Activated naive CD8-positive, alpha-beta T cell treated with anti-CD3 and anti-CD28 coated beads, Interleukin-2, amount 50 U/mL, for 24 hours (primary cell): Measurements from ENCODE around the gene RPE65.
A peak's percentile ranks its signal among the peaks of the same experiment; 100 is the strongest.
"Not testable (repeated sequence)": the region's sequence is repeated elsewhere in the genome, so short reads cannot be mapped to it uniquely, and the experiment has no call there.

Experiments
- ATAC-seq: fragments of 150-1000 bp; cut with Tn5 transposase; one replicate; pipeline ENCODE4 v1.10.0; 2021
- DNase-seq: peaks from one replicate; pipeline ENCODE4 v3.0.0; 2021
- H3K27ac Mint-ChIP-seq: one replicate; pipeline ENCODE4 v1.8.0; 2021; ENCODE audit warnings: mild to moderate bottlenecking, mixed read lengths
- H3K27me3 Mint-ChIP-seq: one replicate; pipeline ENCODE4 v1.8.0; 2021; ENCODE audit warnings: mixed read lengths
- H3K36me3 Mint-ChIP-seq: one replicate; pipeline ENCODE4 v1.8.0; 2021; ENCODE audit warnings: low read depth, mixed read lengths
- H3K4me1 Mint-ChIP-seq: one replicate; pipeline ENCODE4 v1.8.0; 2021; ENCODE audit warnings: mixed read lengths
- H3K4me3 Mint-ChIP-seq: one replicate; pipeline ENCODE4 v1.8.0; 2021; ENCODE audit warnings: mild to moderate bottlenecking, moderate library complexity, mixed read lengths
- H3K9me3 Mint-ChIP-seq: one replicate; pipeline ENCODE4 v1.8.0; 2021; ENCODE audit warnings: mixed read lengths

Gene RPE65

GRCh38 chr1:68429233-68429808, 20.4 kb downstream of the RPE65 start:
- no peaks in the 10 kb centered on the region for H3K27me3 Mint-ChIP-seq
- DNase-seq, result no peak
- no peaks in the 10 kb centered on the region for H3K9me3 Mint-ChIP-seq
- no peak overlapping the region for H3K4me3 Mint-ChIP-seq
- no peaks in the 10 kb centered on the region for H3K36me3 Mint-ChIP-seq
- no peak overlapping the region for H3K27ac Mint-ChIP-seq
- no peak for ATAC-seq
- no peaks in the 10 kb centered on the region for H3K4me1 Mint-ChIP-seq

GRCh38 chr1:68426594-68426993, 23.2 kb downstream of the RPE65 start:
- Mint-ChIP-seq H3K27me3 (no peaks in the 10 kb centered on the region), H3K4me3 (no peak overlapping the region), H3K36me3 (no peaks in the 10 kb centered on the region), H3K4me1 (no peaks in the 10 kb centered on the region), H3K9me3 (no peaks in the 10 kb centered on the region), H3K27ac (no peak overlapping the region)
- DNase-seq (no peak), ATAC-seq (no peak)

- Mint-ChIP-seq H3K27me3 (peaks cover 2% of the 10 kb centered on the region), H3K36me3 (no peaks in the 10 kb centered on the region), H3K27ac (no peak overlapping the region), H3K4me1 (no peaks in the 10 kb centered on the region), H3K4me3 (no peak overlapping the region), H3K9me3 (no peaks in the 10 kb centered on the region)
- DNase-seq, result no peak
- no peak for ATAC-seq
These were observed 28.4 kb downstream of the RPE65 start for GRCh38 chr1:68421350-68421749.

- no peak for DNase-seq
- Mint-ChIP-seq H3K27ac (no peak overlapping the region), H3K36me3 (no peaks in the 10 kb centered on the region), H3K27me3 (no peaks in the 10 kb centered on the region), H3K9me3 (no peaks in the 10 kb centered on the region), H3K4me3 (no peak overlapping the region), H3K4me1 (no peaks in the 10 kb centered on the region)
- no peak for ATAC-seq
These were observed 40.3 kb downstream of the RPE65 start for GRCh38 chr1:68409426-68409825.

- no peak overlapping the region for H3K4me3 Mint-ChIP-seq
- H3K27me3 Mint-ChIP-seq, result peaks cover 2% of the 10 kb centered on the region
- H3K9me3 Mint-ChIP-seq, result no peaks in the 10 kb centered on the region
- no peaks in the 10 kb centered on the region for H3K4me1 Mint-ChIP-seq
- H3K36me3 Mint-ChIP-seq, result no peaks in the 10 kb centered on the region
- DNase-seq (no peak), ATAC-seq (no peak)
- H3K27ac Mint-ChIP-seq, result no peak overlapping the region
These were observed 48.2 kb downstream of the RPE65 start for GRCh38 chr1:68401506-68401905.

- H3K4me1 Mint-ChIP-seq, H3K4me3 Mint-ChIP-seq, H3K27me3 Mint-ChIP-seq, DNase-seq, H3K27ac Mint-ChIP-seq, H3K36me3 Mint-ChIP-seq, H3K9me3 Mint-ChIP-seq, ATAC-seq: not testable (repeated sequence)
These were observed 54.2 kb downstream of the RPE65 start for GRCh38 chr1:68395575-68395974.

- not testable (repeated sequence) for H3K27ac Mint-ChIP-seq, ATAC-seq, H3K9me3 Mint-ChIP-seq, H3K36me3 Mint-ChIP-seq, DNase-seq, H3K4me3 Mint-ChIP-seq, H3K4me1 Mint-ChIP-seq, H3K27me3 Mint-ChIP-seq
These were observed 57.3 kb downstream of the RPE65 start for GRCh38 chr1:68392474-68392873.

- not testable (repeated sequence) for DNase-seq, H3K4me1 Mint-ChIP-seq, H3K4me3 Mint-ChIP-seq, ATAC-seq, H3K36me3 Mint-ChIP-seq, H3K27me3 Mint-ChIP-seq, H3K9me3 Mint-ChIP-seq, H3K27ac Mint-ChIP-seq
These were observed 63.8 kb downstream of the RPE65 start for GRCh38 chr1:68385798-68386524.

- Mint-ChIP-seq H3K27ac (no peak overlapping the region), H3K36me3 (no peaks in the 10 kb centered on the region), H3K9me3 (no peaks in the 10 kb centered on the region), H3K4me1 (no peaks in the 10 kb centered on the region), H3K4me3 (no peak overlapping the region), H3K27me3 (no peaks in the 10 kb centered on the region)
- ATAC-seq (no peak), DNase-seq (no peak)
These were observed 64.8 kb downstream of the RPE65 start for GRCh38 chr1:68384872-68385411.

- Mint-ChIP-seq H3K9me3 (no peaks in the 10 kb centered on the region), H3K27me3 (no peaks in the 10 kb centered on the region), H3K4me1 (no peaks in the 10 kb centered on the region), H3K27ac (no peak overlapping the region), H3K36me3 (no peaks in the 10 kb centered on the region), H3K4me3 (no peak overlapping the region)
- ATAC-seq (peak; percentile 86), DNase-seq (no peak)
These were observed 65.4 kb downstream of the RPE65 start for GRCh38 chr1:68384321-68384813.

GRCh38 chr1:68383092-68383491, 66.7 kb downstream of the RPE65 start:
- no peaks in the 10 kb centered on the region for H3K4me1 Mint-ChIP-seq
- ATAC-seq (no peak), DNase-seq (no peak)
- H3K4me3 Mint-ChIP-seq, result no peak overlapping the region
- no peaks in the 10 kb centered on the region for H3K9me3 Mint-ChIP-seq
- H3K36me3 Mint-ChIP-seq, result no peaks in the 10 kb centered on the region
- no peak overlapping the region for H3K27ac Mint-ChIP-seq
- H3K27me3 Mint-ChIP-seq, result no peaks in the 10 kb centered on the region

- Mint-ChIP-seq H3K36me3 (no peaks in the 10 kb centered on the region), H3K4me3 (no peak overlapping the region), H3K27ac (no peak overlapping the region), H3K4me1 (no peaks in the 10 kb centered on the region), H3K9me3 (no peaks in the 10 kb centered on the region), H3K27me3 (no peaks in the 10 kb centered on the region)
- DNase-seq (no peak), ATAC-seq (no peak)
These were observed 70.7 kb downstream of the RPE65 start for GRCh38 chr1:68379085-68379478.
